CD4-positive, alpha-beta T cell treated with Interleukin-1 beta for 1 hour (primary cell): Measurements from ENCODE around the gene IGF1R.

Experiments used
- DNase-seq, 2 donors: peaks; one replicate each; pipeline ENCODE4 v3.0.0-alpha.2; 2020 to 2022

IGF1R gene

GRCh38 chr15:98729446-98730042 lies 81.2 kb downstream of the IGF1R start:
- no peak for DNase-seq

- no peak for DNase-seq
These were observed 82.7 kb downstream of the IGF1R start for GRCh38 chr15:98730860-98731711.

- DNase-seq, result no peak
These were observed 83.5 kb downstream of the IGF1R start for GRCh38 chr15:98731712-98732450.

- no peak for DNase-seq
These were observed 84.8 kb downstream of the IGF1R start for GRCh38 chr15:98733098-98733497.

GRCh38 chr15:98734466-98735199 lies 86.3 kb downstream of the IGF1R start:
- no peak for DNase-seq

- DNase-seq, result no peak
These were observed 87.0 kb downstream of the IGF1R start for GRCh38 chr15:98735304-98735703.

- no peak for DNase-seq
These were observed 87.7 kb downstream of the IGF1R start for GRCh38 chr15:98735895-98736617.

GRCh38 chr15:98737159-98737558 lies 88.8 kb downstream of the IGF1R start:
- no peak for DNase-seq

GRCh38 chr15:98737721-98738120 lies 89.4 kb downstream of the IGF1R start:
- no peak for DNase-seq

- DNase-seq, result no peak
These were observed 90.5 kb downstream of the IGF1R start for GRCh38 chr15:98738689-98739401.

- DNase-seq, result no peak
These were observed 92.0 kb downstream of the IGF1R start for GRCh38 chr15:98740295-98740694.

- DNase-seq, result no peak
These were observed 92.6 kb downstream of the IGF1R start for GRCh38 chr15:98740963-98741362.

- DNase-seq, result no peak
These were observed 94.8 kb downstream of the IGF1R start for GRCh38 chr15:98743177-98743576.

- no peak for DNase-seq
These were observed 96.2 kb downstream of the IGF1R start for GRCh38 chr15:98744506-98744905.

GRCh38 chr15:98745179-98745578 lies 96.8 kb downstream of the IGF1R start:
- no peak for DNase-seq

GRCh38 chr15:98745650-98746374 lies 97.5 kb downstream of the IGF1R start:
- no peak for DNase-seq

GRCh38 chr15:98746375-98747155 lies 98.2 kb downstream of the IGF1R start:
- no peak for DNase-seq

GRCh38 chr15:98751767-98752166 lies 103.4 kb downstream of the IGF1R start:
- DNase-seq, result no peak

GRCh38 chr15:98753726-98754656 lies 105.7 kb downstream of the IGF1R start:
- no peak for DNase-seq
